Measurements from ENCODE around the gene RPS16.

DNA sequence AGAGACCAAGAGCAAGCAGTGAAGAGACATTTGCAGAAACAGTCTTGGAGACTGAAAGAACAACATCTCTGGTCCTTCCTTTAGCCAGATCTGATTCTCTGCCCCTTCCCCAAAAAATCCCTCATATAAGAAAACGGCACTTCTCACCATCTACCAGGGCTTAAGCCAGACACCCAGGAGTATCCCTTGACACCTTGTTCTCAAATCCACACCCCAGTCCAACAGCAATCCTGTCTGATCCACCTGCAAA is 25.0 kb downstream of the RPS16 start:
- TF ChIP-seq CTCF (IDR thresholded peaks at IDR 0.05; ENCODE audit: low read depth, low read length, missing input control) = no peak
- TF ChIP-seq GABPA (IDR thresholded peaks at IDR 0.05 in 1 of 2, conservative IDR thresholded peaks at IDR 0.05 in 1 of 2) = no peak
- TF ChIP-seq TAF1 (conservative IDR thresholded peaks at IDR 0.05) = no peak
- TF ChIP-seq REST (IDR thresholded peaks at IDR 0.05) = no peak
- no peak for TF ChIP-seq EGR1 (IDR thresholded peaks at IDR 0.05; ENCODE audit: low read depth in 2 of 2)
- no peak for TF ChIP-seq JUND (IDR thresholded peaks at IDR 0.05)
- TF ChIP-seq, protein P1, sequence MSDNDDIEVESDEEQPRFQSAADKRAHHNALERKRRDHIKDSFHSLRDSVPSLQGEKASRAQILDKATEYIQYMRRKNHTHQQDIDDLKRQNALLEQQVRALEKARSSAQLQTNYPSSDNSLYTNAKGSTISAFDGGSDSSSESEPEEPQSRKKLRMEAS (IDR thresholded peaks at IDR 0.05) = no peak
- TF ChIP-seq, protein P2, sequence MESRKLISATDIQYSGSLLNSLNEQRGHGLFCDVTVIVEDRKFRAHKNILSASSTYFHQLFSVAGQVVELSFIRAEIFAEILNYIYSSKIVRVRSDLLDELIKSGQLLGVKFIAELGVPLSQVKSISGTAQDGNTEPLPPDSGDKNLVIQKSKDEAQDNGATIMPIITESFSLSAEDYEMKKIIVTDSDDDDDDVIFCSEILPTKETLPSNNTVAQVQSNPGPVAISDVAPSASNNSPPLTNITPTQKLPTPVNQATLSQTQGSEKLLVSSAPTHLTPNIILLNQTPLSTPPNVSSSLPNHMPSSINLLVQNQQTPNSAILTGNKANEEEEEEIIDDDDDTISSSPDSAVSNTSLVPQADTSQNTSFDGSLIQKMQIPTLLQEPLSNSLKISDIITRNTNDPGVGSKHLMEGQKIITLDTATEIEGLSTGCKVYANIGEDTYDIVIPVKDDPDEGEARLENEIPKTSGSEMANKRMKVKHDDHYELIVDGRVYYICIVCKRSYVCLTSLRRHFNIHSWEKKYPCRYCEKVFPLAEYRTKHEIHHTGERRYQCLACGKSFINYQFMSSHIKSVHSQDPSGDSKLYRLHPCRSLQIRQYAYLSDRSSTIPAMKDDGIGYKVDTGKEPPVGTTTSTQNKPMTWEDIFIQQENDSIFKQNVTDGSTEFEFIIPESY (IDR thresholded peaks at IDR 0.05) = no peak
- no peak for TF ChIP-seq FOXA1 (IDR thresholded peaks at IDR 0.05)
- TF ChIP-seq RAD21 (IDR thresholded peaks at IDR 0.05) = no peak
- no peak for TF ChIP-seq YY1 (IDR thresholded peaks at IDR 0.05)
- no peak for TF ChIP-seq SP1 (IDR thresholded peaks at IDR 0.05)

All from liver (tissue), 3 donors.